GM20431 (cell line): ENCODE data around the gene SESN3.
"Not testable (repeated sequence)": the region's sequence is repeated elsewhere in the genome, so short reads cannot be mapped to it uniquely, and the experiment has no call there.

ENCODE experiments used
- in situ Hi-C: fragments of 300-500 bp; cut with MseI, MboI; formaldehyde crosslinking; loops from one replicate; pipeline ENCODE4 v1.15.0; 2020; ENCODE audit warnings: low sequenced_read_pairs; ENCODE audit not compliant: unreplicated experiment

SESN3 gene

GRCh38 chr11:95231127-95231880, at the start of gene SESN3:
TSS of gene SESN3 (minus strand) at chr11:95231202. CDS start at chr11:95230860, 342 bp downstream.
- in situ Hi-C loops = no loop called here

DNA sequence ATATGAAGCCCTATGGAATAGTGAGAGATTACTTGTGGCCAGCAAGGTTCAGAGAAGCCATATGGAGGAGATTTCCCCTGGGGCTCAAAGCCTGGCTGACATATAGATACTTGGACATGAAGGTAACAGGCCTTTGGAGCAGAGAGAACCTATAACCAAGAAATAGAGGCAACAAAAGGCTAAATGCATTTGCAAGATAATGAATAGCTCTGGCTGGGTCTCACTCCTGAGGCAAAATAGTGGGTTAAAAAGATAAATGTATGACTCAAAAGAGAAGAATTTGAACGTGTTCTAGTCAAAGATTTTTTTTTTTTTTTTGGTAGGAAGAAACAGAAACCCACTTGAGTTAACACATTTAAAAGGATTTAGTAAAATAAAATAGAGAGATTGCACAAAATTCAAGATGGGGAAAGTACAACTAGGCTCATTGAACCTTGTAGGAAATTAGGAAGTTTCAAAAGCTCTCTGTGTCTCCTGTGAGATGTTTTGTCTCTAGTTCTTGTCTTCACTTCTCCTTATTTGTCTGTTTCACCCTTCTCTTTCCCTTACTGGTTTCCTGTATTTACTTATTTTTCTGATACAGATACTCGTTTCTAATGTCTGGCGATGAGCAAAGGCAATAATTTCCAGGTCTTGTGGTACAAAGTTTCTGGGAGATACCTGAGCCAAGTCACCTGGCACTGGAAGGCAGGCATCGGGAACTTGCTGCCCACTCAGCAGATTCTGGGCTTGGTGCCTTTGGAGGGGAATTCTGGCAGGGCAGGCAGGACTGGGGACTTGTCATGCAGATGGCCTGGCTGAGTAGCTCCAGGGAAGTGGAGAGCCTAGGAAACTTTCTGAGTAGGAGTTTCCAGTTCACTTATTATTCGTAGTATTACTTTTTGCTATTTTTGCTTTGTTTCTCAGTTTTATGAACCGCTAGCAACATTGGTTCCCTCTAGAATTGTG, 49.2 kb upstream of the SESN3 start:
- in situ Hi-C loops = no loop called here

DNA sequence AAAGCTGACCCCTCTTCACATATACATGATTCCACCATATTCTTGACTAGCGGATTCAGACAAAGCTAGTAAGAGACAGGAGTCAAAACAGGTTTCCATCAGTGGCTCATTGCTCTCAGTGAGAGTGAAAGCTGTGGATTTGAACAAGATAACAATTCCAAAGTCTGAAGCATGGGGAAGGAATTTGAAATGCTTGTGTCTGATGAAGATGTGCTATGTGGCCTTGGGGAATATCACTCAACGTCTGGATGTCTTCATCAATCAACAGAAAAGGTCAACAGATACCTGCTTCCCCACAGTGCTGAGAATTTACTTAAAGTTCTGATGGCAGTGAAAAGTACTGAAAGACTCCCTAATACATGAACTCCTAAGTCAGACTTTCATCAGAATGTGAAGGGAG, 46.9 kb upstream of the SESN3 start:
- in situ Hi-C loops = no loop called here

- in situ Hi-C loops = no loop called here
Observed at GRCh38 chr11:95276139-95276538, 45.1 kb upstream of the SESN3 start.

GRCh38 chr11:95273618-95274017, 42.6 kb upstream of the SESN3 start:
- in situ Hi-C loops = not testable (repeated sequence)

DNA sequence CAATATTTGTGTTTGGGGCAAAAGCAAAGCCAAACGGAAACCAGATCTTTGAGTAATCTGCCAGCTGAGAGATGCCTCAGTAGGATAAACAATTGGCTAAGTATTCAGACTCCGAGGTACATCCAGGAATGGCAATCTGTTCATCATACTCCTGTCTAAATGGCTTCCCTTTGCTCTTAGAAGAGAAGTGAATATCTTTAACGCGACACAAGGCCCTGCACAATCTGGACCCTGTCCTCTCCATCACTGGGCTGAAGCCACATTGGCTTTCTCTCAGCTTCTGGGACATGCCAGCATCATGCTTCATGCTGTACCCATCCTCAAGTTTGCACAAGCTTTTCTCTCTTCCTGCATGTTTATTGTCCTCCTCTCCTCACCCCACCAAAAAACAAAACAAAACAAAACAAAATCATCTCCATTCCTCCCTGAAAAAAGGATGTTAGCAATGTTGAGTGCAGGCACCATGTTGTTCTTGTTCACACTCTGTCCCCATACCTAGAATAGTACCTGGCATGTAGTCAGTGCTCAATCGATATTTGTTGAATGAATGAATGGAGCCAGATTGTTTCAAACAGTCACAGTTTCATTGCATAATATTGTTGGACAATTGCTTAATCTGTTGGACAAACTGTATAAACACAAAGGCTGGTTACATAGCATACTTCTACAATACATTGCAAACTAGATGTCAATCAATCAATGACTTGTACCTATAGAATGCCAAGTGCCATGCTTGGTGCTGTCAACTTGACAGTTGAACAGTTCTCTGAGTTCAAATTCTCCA, 38.2 kb upstream of the SESN3 start:
- in situ Hi-C loops = no loop called here

DNA sequence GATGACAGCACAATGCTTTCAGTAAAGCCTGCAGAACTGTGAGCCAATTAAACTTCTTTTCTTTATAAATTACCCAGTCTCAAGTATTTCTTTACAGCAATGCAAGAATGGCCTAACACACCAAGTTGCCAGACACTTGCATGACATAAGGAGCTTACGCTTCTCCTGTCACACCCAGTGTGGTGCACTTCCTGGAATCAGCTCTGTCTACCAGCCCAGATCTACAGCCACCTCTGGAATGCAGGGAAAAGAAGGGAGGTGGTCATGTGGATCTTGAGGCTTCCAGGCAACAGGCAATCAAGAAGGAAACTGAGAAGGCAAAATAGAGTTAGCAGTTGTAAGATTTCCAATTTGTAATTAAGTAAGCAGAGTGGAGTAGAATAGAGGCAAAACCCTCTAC, 37.4 kb upstream of the SESN3 start:
- in situ Hi-C loops = no loop called here

DNA sequence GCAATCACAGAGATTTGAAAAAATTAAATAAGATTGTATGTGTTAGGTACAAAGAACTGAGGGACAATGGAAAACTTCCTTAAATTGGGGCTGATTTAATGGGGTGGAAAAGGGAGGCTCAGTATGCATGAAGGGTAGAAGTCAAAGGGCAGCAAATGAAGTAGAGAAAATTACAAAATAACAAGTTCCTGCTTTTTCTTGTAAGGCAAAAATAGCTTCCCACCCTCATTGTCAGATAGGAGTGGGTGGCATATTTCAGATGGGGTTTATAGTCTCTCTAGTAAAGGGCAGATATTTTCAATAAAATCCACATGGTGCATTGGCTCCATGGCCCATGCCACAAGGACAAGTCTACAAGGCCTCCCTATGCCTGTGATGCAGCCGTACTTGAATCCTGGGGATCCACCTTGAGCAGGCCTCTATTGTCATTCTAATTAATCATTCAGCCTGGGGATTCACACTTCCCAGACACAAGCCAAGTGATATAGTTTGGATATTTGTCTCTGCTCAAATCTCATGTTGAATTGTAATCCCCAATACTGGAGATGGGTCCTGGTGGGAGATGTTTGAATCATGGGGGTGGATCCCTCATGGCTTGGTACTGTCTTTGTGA, 36.7 kb upstream of the SESN3 start:
- in situ Hi-C loops = no loop called here

DNA sequence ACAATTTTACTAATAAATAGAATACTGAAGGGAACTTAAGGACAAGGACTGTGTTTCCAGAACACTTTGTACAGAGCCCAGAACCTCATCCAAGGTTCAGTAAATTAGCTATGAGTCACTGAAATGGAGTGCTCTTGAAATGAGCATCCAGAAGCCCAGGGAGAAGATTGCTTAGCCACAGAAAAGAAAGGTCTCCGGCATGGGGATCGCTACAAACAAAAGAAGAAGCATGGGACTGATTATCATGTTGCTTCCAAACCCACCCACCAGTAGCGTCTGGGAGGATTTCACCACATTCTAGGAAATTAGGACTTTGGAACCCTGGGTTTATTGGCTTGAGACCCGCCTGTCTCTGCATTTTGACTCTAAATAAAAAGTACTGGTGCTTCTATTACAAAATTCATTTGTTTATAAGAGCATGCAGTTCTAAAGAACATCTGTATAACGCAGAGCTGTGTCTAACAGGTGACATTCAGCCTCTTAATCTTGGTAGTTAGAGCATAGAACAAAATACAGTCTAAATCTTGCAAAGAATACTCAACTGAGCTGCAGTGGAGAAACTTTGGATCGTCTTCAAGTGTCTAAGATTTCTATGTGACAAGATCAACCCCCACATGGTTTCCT, 35.9 kb upstream of the SESN3 start:
- in situ Hi-C loops = no loop called here

GRCh38 chr11:95264881-95265280, 33.9 kb upstream of the SESN3 start:
- in situ Hi-C loops = no loop called here

DNA sequence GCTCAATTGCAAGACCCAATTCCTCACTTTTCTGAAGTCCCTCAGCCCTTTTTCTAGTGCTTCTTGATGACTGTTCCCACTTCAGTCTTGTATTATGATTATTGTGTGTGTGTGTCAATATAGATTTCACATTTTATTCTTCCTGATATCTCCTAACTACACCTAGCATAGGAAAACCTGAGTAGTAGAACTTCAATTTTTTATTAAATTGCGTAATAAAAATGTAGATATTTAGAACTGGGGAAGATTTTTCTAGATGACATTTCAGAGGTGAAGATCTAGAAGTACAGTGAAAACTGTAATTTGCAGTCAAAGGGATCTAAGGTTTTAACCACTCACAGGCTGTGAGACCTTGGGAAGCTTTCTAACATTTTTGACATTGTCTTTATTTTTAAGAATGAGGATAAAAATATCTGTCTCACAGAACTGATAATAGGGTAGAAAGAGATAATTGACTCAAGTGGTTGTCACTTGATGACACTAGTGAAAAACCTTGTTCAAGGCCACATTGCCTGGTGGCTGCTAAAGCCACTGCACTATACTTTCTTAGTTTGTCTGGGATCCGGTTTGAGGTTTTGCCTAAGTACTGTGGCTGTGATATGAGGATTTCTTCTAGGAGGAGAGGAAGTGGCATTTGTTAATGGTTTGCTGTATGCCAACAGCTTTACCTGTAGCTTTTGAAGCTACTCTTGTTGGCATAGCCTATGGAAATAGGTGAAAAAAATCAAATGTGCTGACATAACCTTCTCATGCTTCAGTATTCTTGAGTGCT, 32.2 kb upstream of the SESN3 start:
- in situ Hi-C loops = no loop called here

- in situ Hi-C loops = no loop called here
Observed at GRCh38 chr11:95257456-95257971, 26.5 kb upstream of the SESN3 start.

- in situ Hi-C loops = no loop called here
Observed at GRCh38 chr11:95256321-95256779, 25.3 kb upstream of the SESN3 start.

DNA sequence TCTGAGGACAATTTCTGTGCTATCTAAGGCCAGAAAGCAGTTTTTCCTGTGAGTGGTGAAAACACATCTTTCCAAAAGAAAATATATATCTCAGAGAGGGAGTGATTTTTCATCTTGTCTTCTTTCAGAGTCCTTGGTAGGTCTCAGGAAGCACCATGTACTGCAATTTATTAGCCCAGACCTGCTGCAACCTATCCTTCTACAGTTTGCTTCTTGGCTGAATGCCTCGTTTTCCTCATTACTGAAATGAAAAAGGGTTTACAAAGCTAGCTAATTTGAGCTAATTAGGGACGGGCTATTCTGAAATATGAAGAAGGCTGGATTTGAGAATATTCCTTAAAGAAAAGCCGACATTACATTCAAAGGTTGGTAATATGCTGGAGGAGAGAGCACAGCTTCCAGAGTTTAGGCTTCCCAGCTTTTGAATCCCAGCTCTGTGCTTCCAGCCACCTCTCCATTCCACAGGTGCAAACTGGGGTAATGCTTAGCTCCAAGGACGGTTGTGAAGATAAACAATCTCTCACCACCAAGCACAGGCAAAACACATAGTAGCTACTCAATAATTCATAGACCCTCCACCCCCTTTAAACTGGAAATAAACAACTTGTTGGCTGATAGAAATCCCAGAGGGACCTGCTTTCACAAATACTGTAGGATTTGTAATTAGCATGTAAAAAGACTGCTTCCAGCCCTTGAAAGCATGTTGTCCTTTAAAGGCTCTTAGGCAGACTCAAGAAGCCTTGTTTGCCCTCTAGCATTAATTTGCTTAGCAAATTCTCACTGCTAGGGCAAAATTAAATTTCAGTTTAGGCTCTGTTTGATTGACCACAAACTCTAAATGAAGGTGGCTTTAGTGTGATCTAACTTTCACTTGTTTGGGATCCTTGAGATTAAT, 24.5 kb upstream of the SESN3 start:
- in situ Hi-C loops = no loop called here

DNA sequence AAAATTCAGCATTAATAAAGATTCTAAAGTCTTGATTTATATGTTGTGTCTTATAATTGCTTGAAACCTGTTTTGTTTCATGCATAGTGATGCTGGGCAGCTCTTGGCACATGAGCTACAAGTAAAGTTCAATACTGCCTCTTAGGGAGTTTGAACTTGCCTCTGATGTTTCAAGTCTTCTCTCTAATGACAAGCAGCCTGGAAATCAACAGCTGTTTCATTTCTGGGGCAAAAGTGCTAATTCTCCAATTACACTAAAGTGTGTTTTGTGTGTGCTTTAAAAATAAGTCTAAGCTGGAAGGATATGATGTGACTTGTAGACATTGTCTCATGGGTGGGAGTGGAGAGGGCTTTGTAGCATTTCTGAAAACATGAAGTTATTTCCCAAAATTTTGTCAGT, 23.7 kb upstream of the SESN3 start:
- in situ Hi-C loops = no loop called here

DNA sequence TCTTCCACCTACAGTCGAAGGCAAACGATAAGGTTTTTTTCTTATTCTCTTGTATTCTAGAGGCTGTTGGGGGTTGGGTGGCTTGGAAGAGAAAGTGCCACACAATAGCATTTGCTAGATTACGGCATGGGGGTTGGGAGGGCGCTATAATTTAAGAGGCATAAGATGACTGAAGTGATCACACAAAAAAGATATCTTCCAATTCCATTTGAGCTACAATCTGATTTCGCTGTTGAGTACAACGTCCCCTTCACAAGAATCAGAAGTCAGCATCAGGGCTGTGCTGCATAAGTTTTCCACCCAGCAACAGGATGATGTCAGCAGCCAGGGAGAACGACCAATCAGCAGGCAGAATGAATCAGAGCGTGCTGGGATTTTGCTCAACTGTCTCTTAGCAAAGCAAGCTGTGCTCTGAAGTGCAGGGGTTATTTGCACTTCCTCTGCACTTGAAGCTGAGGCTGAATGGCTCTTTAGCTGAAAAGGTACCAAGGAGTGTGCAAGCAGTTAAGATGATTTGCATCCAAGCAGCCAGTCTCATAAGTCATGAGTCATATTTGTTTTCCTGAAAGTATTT, 23.2 kb upstream of the SESN3 start:
- in situ Hi-C loops = no loop called here

DNA sequence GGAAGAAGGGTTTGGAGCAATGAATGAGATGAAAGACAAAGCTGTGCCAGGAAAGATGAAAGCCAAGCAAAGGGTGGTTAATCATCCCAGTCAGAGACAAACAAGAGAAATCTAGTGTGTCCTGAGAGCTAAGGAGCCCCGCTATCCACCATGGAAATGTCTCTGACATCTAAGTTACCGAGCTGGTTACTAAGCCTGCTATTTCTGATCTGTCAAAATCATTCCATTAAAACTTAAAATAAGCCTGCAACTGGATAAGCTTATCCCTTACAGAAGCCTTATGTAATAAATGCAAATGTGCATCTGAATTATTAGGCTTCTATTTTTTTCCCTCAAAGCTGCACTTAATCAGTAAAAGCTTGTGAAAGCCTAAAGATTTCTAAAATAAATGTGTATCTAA, 22.1 kb upstream of the SESN3 start:
- in situ Hi-C loops = no loop called here
